ENCODE measurements around the gene SMG1. TPM values are rescaled to one million over a fixed set of nuclear protein-coding genes. Genes with fewer than 3 reads are reported as not detected.

The SMG1 gene
- total RNA-seq, 1 donor from 2014 or later = 41.2 TPM

GRCh38 chr16:18805257-18805773 lies 120.9 kb downstream of the SMG1 start:
- no peak overlapping the region for H3K4me3 ChIP-seq
- H3K9me3 ChIP-seq (replicated peaks) = no peaks in the 10 kb centered on the region
- H3K36me3 ChIP-seq = peaks cover 37% of the 10 kb centered on the region
- intact Hi-C loops (cut with micrococcal nuclease) = no loop called here
- peaks cover 42% of the 10 kb centered on the region for H3K4me1 ChIP-seq
- peak overlapping the region; percentile 88 for H3K27ac ChIP-seq (replicated peaks)
- H3K27me3 ChIP-seq (ENCODE audit: low read depth) = no peaks in the 10 kb centered on the region
- DNase-seq = no peak
- no peak for TF ChIP-seq CTCF (IDR thresholded peaks at IDR 0.05; ENCODE audit: borderline replicate concordance)

- TF ChIP-seq CTCF (IDR thresholded peaks at IDR 0.05; ENCODE audit: borderline replicate concordance) = no peak
- DNase-seq = no peak
- intact Hi-C loops (cut with micrococcal nuclease) = no loop called here
- Histone ChIP-seq H3K36me3 (peaks cover 29% of the 10 kb centered on the region), H3K9me3 (replicated peaks) (no peaks in the 10 kb centered on the region), H3K27me3 (ENCODE audit: low read depth) (no peaks in the 10 kb centered on the region), H3K4me1 (peaks cover 50% of the 10 kb centered on the region), H3K27ac (replicated peaks) (peak overlapping the region; percentile 88), H3K4me3 (no peak overlapping the region)
Measured at GRCh38 chr16:18804540-18804939, 121.7 kb downstream of the SMG1 start.

GRCh38 chr16:18803569-18804462 lies 122.4 kb downstream of the SMG1 start:
- TF ChIP-seq CTCF (IDR thresholded peaks at IDR 0.05; ENCODE audit: borderline replicate concordance) = no peak
- no peak for DNase-seq
- no peak overlapping the region for H3K4me3 ChIP-seq
- H3K9me3 ChIP-seq (replicated peaks) = no peaks in the 10 kb centered on the region
- H3K27ac ChIP-seq (replicated peaks) = peak overlapping the region; percentile 88
- no peaks in the 10 kb centered on the region for H3K27me3 ChIP-seq (ENCODE audit: low read depth)
- intact Hi-C loops (cut with micrococcal nuclease) = no loop called here
- H3K4me1 ChIP-seq = peaks cover 57% of the 10 kb centered on the region
- H3K36me3 ChIP-seq = peaks cover 22% of the 10 kb centered on the region

- Histone ChIP-seq H3K36me3 (peaks cover 13% of the 10 kb centered on the region), H3K4me1 (peaks cover 66% of the 10 kb centered on the region), H3K27ac (replicated peaks) (peak overlapping the region; percentile 88), H3K9me3 (replicated peaks) (no peaks in the 10 kb centered on the region), H3K4me3 (peak overlapping the region; percentile 94), H3K27me3 (ENCODE audit: low read depth) (no peaks in the 10 kb centered on the region)
- DNase-seq = no peak
- intact Hi-C loops (cut with micrococcal nuclease) = no loop called here
- no peak for TF ChIP-seq CTCF (IDR thresholded peaks at IDR 0.05; ENCODE audit: borderline replicate concordance)
Measured at GRCh38 chr16:18802767-18803343, 123.4 kb downstream of the SMG1 start.

GRCh38 chr16:18801145-18801972 lies 124.8 kb downstream of the SMG1 start, which contains the start of gene ARL6IP1:
Gene ARL6IP1, minus strand, starts transcription at chr16:18801549. Its CDS starts 83 bp downstream, at chr16:18801466.
- TF ChIP-seq CTCF (IDR thresholded peaks at IDR 0.05; ENCODE audit: borderline replicate concordance) = peak; percentile 95
- peak; percentile 100 for DNase-seq
- H3K9me3 ChIP-seq (replicated peaks) = no peaks in the 10 kb centered on the region
- peak within 1 kb of the TSS; percentile 94 for H3K4me3 ChIP-seq
- intact Hi-C loops (cut with micrococcal nuclease) = no loop called here
- H3K27ac ChIP-seq (replicated peaks) = peak within 1 kb of the TSS; percentile 88
- peaks cover 16% of the 10 kb centered on the region for H3K36me3 ChIP-seq
- H3K4me1 ChIP-seq = peaks cover 73% of the 10 kb centered on the region
- H3K27me3 ChIP-seq (ENCODE audit: low read depth) = no peaks in the 10 kb centered on the region

Measured in left ventricle myocardium inferior (tissue), 1 donor.